Fibroblast of lung (primary cell): ENCODE measurements around the gene DPP7.

Source experiments
- EZH2 ChIP-seq: IDR thresholded peaks from 2 replicates; pipeline ENCODE4 v1.5.1; 2012; ENCODE audit warnings: low read length, control low read depth, mild to moderate bottlenecking; ENCODE audit errors: missing control alignments
- TF ChIP-seq, protein P1 (sequence below), 2 donors: IDR thresholded peaks in 1 of 2; conservative IDR thresholded peaks in 1 of 2; 1 replicate in 1 of 2; 2 replicates in 1 of 2; pipeline ENCODE4 v1.5.1; 2011 to 2012; ENCODE audit warnings: low read length in 2 of 2, control low read depth in 1 of 2, inconsistent platforms in 1 of 2, low read depth in 1 of 2, mild to moderate bottlenecking in 1 of 2

- TF ChIP-seq, protein P1, sequence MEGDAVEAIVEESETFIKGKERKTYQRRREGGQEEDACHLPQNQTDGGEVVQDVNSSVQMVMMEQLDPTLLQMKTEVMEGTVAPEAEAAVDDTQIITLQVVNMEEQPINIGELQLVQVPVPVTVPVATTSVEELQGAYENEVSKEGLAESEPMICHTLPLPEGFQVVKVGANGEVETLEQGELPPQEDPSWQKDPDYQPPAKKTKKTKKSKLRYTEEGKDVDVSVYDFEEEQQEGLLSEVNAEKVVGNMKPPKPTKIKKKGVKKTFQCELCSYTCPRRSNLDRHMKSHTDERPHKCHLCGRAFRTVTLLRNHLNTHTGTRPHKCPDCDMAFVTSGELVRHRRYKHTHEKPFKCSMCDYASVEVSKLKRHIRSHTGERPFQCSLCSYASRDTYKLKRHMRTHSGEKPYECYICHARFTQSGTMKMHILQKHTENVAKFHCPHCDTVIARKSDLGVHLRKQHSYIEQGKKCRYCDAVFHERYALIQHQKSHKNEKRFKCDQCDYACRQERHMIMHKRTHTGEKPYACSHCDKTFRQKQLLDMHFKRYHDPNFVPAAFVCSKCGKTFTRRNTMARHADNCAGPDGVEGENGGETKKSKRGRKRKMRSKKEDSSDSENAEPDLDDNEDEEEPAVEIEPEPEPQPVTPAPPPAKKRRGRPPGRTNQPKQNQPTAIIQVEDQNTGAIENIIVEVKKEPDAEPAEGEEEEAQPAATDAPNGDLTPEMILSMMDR (conservative IDR thresholded peaks at IDR 0.05 in 1 of 2, IDR thresholded peaks at IDR 0.05 in 1 of 2; ENCODE audit: low read depth in 1 of 2, low read length in 2 of 2) = no peak
- TF ChIP-seq EZH2 = no peak
Observed at GRCh38 chr9:137106662-137107250, 7.8 kb downstream of the DPP7 start.
